ENCODE results near the gene PHC2.
"Not testable (repeated sequence)": the region's sequence is repeated elsewhere in the genome, so short reads cannot be mapped to it uniquely, and the experiment has no call there.

PHC2 gene

DNA sequence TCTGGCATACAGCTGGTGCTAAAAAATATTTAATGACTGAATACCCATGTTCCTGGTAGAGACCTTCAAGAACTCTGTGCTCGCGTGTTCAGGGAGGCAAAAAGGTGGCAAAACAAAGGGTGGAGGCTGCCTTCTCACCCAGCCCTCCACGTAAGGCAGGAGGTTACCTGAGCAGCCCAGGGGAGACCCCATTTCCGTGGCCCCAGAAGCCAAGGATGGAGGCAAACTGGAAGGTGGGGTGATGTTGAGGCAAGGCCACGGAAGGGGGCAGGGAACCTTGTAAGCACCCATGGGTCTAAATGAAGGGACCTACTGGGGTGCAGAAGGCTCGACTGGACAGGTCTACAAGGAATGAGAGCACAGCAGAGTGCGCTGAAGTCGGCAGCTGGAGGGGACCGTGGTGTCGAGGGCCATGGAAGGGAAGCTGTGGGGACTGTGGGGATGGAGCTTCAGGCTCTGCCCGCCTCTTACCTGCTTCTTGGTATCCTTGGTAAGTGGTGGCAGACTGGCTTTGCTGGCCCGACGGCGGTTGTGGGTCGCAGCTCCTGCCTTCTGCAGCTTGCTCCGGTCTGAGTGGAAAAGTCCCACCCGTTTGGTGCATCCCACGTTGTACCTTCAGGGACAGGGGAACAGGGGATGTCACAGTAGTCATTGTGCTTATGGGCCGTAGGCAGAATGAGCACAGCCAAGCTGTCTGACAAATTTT lies 101.1 kb downstream of the PHC2 start:
- DNase-seq = no peak

DNA sequence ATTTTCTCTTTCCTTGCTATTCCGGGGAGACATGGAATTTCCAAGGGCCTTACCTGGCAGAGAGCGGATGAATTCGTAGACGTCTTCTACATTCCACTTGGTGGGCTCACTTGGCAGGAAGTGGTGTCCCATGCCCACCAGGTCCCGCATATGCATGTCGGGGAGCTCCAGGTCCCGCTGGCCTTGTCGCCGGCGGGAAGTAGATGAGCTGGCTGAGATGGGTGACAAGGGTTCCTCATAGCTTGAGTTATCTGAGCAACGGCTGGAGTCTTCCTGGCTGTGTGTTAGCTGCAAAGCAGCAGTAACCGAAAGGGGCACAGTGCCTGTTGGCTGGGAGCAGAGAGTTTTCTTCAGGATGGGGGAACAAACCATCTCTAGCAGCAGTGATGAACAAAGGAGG lies 102.1 kb downstream of the PHC2 start:
- DNase-seq = no peak

DNA sequence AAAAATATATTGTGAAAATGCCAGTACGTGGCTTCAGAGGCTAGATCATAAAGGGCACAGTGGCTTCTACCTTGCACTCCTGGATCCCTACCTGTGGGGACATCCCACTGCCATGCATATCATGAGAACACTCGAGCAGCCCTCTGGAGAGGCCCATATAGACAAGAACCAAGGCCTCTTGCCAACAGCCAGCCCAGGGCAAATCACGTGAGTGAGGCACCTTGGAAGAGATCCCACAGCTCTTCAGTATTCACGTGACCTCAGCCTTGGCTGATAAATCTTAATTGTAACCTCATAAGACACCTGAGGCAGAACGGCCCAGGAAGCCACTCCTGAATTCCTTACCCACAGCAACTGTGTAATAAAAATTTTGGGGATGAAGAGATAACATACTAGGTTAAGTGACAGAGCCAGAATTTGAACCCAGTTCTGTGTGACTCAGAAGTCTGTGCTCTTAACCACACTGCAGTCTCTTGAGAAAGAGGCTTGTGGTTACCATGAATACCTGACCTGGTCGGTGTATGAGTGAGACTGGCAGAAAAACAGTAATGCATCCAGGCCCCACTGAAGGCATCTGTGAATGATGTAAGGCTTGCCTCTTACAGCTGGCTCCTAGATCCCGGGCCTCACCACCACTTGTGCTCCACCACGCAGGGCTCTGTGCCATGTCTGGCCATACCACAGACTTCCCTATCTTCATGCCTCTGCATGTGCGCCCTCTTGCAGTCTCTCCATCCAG lies 103.1 kb downstream of the PHC2 start:
- no peak for DNase-seq

DNA sequence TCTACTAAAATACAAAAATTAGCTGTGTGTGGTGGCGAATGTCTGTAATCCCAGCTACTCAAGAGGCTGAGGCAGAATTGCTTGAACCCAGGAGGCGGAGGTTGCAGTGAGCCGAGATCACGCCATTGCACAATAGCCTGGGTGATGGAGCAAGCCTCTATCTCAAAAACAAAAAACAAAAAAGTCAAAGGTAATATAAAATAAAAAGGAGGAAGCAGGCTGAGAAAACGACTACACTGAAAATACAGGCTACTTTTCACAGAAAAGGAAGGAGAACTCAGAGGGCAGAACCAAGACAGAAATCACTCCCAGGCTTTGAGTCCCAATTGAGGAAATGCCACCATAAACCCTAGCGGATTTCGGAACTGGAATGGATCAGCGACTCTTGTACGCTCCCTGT lies 104.1 kb downstream of the PHC2 start:
- no peak for DNase-seq

DNA sequence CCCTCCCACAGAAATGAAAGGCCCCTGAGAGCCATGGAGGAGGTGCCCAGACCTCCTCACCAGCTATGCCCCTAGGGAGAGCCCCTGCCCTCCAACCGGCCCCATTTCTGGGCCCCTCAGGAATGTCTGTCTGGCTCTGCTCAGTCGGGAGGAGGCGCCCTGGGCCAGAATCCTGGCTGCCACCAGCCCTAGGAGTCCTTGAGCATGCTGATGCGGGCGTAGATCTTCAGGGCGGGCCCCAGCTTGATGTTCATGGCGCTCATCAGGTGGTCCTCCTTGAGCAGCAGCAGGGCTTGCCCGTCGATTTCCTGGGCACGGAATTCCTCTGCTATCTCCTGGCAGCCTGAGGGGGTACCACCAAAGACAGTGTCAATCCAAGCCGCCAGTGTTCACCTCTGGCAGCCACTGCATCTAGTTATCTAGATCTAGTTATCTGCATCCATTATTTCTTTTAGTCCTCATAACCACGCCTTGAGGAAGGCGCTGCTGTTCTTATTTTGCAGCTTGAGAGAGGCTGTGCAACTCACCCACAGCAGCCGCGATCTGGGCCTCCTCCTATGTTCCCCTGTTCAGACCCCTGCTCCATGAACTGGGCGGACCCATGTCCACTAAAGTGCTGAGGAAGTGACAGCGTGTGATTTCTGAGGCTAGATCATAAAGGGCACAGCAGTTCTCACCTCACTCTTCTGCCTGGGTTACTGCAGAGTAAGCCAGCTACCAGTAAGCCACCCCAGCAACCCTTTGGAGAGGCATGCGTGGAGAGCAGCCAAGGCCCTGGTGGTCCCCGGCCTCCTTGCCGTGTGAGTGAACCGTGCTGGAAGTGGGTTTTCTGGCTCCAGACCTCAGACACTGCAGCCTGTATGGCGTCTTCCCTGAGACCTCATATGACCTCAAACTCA lies 106.0 kb downstream of the PHC2 start:
- no peak for DNase-seq

DNA sequence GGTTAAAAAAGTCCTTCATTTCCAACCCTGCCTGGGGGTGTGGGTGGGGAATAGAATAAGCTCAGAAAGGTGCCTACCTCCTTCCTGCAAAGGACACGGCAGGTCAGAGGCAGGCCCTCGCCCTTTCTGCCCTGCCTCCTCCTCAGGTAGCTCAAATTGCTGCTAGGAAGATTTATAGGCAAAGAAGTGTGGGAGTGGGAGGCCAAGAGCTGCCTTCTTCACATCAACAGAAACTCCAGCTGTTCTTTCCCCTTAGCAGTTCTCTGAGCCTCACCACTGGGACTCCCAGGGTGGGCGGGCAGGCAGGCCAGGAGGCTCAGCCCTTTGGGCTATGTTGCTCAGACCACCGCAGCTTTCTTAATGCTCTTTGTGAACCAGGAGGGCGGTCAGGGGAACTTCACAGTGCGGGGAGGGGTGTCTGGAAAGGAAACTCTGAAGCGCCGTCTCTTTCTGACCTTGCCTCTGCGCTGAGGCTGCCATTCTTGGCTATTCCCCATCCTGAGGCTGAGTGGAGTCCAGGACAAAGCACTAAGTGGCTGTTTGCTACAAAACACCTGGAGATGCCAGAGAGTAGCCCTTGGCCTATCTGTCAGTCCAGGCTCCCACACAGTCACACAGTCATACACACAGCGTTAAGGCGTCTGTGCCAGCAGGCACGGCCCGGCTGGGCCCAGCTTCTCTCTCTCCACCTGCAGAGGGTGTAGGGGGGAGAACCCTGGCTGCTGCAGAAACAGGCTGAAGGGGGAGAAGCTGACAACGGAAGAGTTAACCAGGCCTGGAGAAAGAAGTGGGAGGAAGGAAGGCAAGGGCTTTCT lies 107.0 kb downstream of the PHC2 start:
- DNase-seq = no peak

DNA sequence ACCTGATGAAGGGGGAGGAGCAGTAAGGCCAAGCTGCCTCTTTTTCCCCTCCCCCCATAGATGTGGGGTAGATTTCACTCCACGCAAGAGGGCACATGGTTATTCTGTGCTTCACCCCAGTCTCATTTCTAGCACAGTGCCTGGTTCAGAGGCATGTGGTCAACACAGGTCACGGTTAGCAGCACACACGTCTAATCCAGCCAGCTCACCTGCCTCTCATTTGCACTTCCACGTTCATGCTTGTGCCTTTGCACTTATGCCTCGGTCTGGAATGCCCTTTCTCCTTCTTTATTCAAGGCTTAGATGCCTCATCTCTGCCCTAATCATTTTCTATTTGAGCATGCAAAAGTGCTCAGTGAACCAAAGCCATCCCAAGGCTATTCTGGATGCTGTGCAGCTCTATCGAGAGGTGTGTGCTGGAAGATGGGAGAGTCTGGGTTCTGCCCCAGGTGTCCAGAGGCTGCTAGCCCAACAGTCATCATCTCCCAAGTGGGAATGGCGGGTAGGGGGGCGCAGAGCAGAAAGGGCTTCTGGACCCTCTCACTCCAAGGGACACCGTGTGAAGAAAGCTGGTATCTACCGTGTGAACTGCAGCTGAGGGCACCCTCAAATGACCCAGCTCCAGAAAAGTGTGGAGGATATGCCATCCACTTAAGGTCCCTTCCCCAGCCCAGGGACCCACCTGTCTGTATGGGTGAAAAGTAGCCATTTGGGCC lies 107.9 kb downstream of the PHC2 start:
- no peak for DNase-seq

DNA sequence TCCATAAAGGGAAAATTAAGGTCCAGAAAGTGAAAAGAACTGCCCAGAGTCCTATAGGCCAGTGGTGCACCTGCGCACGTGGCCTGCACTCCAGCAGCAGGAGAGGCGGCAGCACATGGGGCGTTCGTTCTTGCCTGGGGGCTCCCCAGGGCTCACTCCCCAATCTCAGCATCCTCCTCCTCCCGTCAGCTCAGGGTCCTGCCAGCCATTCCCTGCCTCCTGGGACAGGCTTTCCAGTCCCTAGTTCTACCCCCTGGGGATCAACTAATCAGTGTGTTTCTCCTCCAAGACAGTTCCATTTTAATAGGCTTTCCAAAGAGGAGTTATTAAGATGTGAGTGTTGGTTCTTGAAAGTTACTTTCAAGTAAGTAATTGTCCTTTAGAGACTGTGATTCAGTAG lies 108.8 kb downstream of the PHC2 start:
- DNase-seq = no peak

DNA sequence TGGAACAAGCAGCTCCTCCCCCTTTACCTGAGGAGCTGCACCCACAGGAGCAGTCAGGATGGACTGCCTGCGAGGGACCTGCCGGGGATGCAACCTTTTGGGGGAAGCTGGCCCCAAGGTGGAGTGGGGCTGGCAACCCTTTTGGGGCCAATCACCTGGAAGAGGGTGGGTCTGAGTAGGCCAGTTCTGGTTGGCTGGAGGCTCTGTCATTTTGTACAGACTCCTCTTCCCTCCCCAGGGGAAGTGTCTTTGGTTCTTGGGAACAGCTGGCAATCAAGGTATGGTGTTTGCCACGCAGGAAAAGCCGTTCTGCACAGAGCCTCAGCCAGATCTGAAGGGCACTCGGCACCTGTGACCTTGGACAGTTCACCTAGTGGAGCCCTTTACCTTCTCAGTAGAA lies 109.7 kb downstream of the PHC2 start:
- peak in 1 of 2 experiments; percentile 9 for DNase-seq

DNA sequence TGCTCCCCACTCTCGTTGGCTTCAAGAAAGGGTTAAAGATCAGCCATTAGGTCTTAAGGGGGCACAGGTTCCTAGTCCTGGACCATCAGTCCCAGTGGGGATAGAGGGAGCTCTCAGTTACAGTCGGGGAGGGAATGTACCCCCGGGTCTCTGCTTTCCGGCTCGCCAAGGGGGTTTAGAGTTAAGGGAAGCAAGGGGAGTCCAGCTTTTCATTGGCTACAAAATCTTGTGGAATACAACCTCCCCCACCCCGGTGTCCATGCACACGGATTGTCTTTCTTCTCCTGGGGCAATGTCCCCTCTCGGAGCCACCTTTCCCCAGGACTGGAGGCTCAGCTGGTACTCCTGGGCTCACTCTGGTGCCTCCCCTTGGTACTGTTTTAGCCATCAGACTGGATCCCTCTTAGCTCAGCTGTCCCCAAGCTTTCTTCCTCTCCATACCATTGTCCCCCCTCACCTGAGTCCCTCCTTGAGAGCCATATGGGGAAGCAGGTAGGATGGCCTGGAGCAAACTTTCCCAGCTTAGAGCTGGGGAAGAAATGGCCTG lies 110.2 kb downstream of the PHC2 start, which contains the start of gene A3GALT2:
Gene A3GALT2 (minus strand): TSS at position 480 of the 547 bp plus-strand sequence. CDS start 0 bp downstream, at position 480.
- DNase-seq = no peak

DNA sequence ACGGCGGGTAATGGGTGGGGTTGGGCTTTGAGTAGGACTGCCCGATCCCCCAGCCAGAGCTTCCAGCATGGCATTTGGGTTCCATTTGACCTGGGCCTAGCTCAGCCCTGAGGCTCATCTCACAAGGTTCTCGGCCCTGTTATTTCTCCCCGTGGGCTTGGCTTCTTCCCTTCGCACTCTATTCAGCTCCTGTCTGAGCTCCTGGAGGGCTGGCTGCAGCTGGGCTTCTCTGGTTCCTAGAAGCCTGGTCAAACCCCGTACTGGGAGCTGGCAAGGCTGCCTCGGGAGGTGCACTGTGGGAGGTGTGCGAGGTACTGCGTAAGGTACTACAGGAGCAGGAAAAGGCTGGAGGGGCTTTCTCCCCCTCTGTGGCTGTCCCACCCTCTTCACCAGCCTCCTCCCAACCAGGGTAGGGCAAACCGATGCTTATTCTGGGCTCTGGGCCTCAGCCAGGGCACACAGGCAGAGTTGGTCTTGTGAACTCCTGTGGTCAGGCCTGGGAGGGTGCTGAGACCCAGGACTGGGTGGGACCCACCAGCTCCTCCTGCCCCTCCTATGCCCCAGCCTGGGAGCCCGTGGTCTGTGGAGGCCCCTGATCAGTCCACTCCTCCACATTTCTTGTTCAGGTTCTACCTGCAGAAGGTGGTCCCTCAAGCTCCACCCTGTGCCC lies 110.8 kb downstream of the PHC2 start:
- DNase-seq = no peak

DNA sequence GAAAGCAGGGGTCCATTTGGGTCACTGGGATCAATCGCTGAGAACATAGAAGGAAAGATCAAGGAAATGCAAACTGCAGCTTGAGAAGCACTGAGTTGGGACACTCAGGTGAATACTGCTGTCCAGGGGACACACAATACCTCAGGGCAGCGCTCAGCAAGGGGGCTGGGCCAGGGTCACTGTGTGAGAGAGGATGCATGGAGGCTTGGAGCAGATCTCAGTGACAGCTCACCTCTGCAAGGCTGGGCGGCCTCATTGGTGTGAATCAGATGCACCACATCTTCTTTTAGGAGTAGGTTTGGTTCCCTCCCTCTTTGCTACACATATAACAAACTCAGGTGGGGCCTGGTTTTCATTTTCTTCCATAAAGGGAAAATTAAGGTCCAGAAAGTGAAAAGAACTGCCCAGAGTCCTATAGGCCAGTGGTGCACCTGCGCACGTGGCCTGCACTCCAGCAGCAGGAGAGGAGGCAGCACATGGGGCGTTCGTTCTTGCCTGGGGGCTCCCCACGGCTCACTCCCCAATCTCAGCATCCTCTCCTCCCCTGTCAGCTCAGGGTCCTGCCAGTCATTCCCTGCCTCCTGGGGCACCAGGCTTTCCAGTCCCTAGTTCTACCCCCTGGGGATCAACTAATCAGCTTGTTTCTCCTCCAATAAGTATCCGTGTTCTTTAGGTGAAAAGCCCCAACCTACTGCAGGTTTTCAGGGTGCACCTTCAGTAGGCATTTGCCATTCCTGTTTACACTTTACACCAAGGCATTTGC lies 111.5 kb downstream of the PHC2 start:
- no peak for DNase-seq

DNA sequence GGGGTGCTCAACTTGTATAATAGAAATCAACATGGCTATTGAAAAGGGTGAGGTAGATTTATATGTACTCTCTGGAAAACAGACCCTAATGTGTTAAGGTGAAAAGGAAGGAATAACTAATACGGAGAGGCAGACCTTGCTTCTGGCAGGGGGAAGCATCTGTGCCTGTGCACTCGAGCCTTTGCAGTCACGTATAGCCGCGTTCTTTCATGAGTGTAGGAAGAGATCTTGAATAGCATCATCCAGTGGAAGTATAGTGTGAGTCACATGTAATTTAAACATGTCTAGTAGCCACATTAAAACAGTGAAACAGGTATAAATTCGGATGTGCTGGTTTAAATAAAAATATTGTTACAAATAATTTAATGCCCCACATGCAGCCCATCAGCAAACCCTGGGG lies 112.9 kb downstream of the PHC2 start:
- no peak for DNase-seq

DNA sequence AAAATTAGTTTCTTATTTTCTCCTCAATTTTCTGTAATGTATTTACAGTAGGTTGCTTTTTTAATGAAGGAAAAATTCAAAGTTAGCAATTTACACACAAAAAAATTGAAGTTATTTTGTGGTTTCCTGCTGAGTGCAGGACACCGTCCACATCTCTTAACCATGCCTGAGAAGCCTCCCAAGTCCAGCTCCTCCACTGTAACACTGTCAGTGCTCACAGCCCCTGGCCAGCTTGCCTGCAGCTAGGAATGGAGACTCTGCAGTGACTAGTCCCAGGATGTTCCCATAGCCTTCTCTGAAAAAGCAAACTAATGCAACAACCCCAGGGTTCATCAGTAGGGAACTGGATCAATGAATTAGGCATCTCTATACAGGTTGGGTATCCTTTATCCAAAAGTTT lies 113.5 kb downstream of the PHC2 start:
- no peak for DNase-seq

DNA sequence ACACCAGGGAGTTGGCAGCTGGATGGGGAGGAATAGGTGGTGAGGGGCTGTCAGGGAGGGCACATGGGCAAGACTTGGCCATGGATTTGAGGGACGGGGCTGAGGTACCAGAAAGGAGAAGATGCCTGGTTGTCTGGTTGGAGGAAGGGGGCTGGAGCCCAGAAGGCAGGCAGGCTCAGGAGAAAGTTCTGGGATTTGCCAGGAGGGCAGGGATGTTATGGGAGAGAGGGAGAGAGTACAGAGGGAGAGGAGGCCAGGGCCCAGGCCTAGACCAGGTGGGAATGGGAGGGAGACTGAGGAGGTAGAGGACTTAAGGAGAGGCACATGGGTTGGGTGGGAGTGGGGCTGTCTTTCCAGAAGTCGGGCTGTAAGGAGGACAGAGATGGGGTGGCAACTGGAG lies 114.3 kb downstream of the PHC2 start:
- no peak for DNase-seq

DNA sequence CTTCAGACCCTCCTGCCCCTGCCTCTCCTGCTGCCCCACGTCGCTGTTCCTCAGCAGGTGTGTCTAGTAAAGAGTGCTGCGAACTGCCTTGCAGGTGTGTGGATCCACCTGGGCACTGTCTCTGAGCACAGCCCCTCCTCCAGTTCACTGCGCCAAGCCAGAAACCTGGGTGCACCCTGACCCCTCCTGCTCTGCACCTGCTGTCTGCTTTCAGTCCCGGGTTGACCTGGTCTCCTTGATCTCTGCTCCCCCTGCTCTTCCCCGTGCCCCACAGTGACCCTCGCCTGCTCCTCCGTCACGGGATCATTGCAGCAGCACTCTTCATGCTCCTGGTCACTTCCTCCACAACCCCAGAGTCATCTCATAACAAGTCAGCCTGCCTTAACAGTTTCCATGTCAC lies 116.5 kb downstream of the PHC2 start:
- no peak for DNase-seq

DNA sequence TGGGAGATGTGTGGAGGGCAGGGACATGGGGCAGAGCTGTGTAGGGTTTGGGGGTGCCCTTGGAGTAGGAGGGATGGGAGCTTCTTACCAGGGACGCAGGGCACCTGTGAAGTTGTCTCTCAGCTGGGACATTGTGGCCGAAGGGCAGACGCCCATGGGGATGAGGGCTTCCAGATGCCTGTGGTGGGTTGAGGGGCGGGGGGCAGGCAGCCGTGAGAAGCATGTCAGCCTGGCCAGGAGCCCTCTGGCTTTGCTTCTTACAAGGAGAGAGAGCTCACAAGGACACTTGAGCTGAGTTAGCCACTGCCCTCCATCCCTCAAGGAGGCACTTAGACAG lies 118.5 kb downstream of the PHC2 start:
- peak; percentile 7 to 40 for DNase-seq

DNA sequence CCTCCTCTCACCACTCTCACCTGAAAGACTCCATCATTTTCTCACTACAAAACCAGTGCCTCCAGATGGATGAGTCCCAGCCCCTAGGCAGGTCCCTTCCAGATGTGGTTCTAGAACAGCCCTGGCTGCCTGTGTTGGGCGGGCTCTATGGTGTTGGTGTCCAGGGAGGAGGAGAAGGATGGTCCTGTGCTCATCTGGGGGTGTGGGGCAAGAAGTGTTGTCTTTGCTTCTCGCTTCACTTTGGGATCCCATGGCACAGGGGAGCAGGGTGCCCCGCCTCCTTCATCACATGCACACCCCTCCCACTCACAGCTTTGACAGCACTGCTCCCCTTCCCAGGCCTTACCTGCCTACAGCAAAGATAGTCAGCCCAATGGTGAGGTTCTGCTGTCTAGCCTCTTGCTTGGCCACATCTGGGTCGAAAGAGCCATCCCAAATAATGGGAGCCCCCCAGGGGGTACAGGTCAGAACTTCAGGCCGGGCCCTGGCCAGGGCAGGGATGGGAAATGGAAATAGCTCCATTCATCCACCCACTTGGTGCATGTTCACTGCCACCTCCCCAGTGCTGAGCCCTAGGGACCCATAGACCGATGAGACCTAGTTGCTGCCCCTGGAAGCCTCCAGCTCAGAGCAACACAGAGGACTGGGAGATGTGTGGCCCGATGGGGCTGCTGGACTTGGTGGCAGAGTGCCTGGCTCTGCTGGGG lies 119.0 kb downstream of the PHC2 start:
- no peak for DNase-seq

DNA sequence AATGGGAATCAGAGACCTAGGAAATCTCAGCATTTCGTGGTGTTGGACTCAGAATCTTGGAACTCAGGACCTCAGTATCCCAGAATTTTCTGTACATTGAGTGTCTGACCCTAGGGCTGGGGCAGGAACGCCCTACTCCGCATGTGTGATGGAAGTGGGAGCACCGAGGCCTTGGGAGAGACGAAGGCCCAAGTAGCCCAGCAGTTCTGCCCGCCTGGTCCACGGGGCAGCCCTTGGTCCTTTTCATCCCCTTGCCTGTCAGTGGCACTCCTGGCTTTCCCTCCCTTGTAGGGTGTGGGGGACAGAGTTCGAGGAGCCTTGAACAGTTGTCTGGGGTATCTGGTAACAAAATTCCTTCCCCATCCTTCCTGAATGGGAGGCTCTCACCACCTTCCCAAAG lies 120.2 kb downstream of the PHC2 start:
- DNase-seq = no peak

DNA sequence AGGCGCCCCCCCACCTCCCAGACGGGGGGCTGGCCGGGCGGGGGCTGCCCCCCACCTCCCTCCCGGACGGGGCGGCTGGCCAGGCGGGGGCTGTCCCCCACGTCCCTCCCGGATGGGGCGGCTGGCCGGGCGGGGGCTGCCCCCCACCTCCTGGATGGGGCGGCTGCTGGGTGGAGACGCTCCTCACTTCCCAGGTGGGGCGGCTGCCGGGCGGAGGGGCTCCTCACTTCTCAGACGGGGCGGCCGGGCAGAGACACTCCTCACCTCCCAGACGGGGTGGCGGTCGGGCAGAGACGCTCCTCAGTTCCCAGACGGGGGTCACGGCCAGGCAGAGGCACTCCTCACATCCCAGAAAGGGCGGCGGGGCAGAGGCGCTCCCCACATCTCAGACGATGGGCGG lies 121.5 kb downstream of the PHC2 start:
- not testable (repeated sequence) for DNase-seq

Measured in NCI-H524 (cell line).